Uterus (tissue), 2 donors: ENCODE measurements around the gene UBE2Q1.

Source experiments
- CTCF ChIP-seq, 4 experiments: fragments of 200-600 bp in 2 of 4; fragments of 450-650 bp in 2 of 4; sonication (generic) in 2 of 4; IDR thresholded peaks; one replicate each; pipeline ENCODE4 v1.5.1; 2016 to 2019; ENCODE audit warnings: antibody characterized with exemption in 4 of 4, mild to moderate bottlenecking in 2 of 4, moderate library complexity in 1 of 4
- POLR2A ChIP-seq, 2 donors: fragments of 450-650 bp; IDR thresholded peaks; one replicate each; pipeline ENCODE4 v1.6.1; 2016; ENCODE audit warnings: antibody characterized with exemption in 2 of 2, mild to moderate bottlenecking in 1 of 2, moderate library complexity in 1 of 2

DNA sequence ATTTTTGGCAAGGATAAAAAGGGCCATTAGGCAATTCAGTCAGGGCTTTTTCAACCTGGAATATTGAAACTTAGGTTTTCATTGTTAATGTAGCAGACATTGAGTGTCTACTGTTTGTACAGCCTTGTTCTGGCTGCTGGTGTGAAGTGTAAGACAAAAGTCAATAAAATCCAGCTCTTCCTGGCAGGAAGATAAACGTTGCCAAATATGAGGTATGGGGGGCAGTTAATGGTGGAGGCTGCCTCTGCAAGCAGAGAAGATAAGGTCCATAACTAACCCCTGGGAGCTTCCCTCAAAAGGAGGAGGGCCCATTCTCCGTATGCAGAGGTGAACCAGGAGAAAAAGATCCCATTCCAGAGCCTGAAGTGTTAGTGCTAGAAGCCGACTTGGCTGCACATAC lies 36.8 kb downstream of the UBE2Q1 start:
- TF ChIP-seq POLR2A (IDR thresholded peaks at IDR 0.05) = no peak
- TF ChIP-seq CTCF (IDR thresholded peaks at IDR 0.05) = no peak
